LNCaP clone FGC (cell line): Measurements from ENCODE around the gene BCL11A.

ENCODE experiments used
- DNase-seq: peaks from one replicate; pipeline ENCODE4 v3.0.0-alpha.2; 2011; ENCODE audit warnings: low read depth
- H3K4me3 ChIP-seq: 2 replicates; pipeline ENCODE4 v1.5.1; 2011; ENCODE audit warnings: mild to moderate bottlenecking, low read depth, low read length, control low read depth
- CTCF ChIP-seq: IDR thresholded peaks from 2 replicates; pipeline ENCODE4 v1.5.1; 2012; ENCODE audit warnings: mild to moderate bottlenecking; ENCODE audit not compliant: control insufficient read depth, insufficient read depth; ENCODE audit errors: extremely low read depth

BCL11A gene

GRCh38 chr2:60405271-60405919, 148.1 kb downstream of the BCL11A start:
- no peak for DNase-seq
- no peak for TF ChIP-seq CTCF
- no peak overlapping the region for H3K4me3 ChIP-seq
